Uterus (tissue), 4 donors: ENCODE results near the gene RAET1L. TPM values are rescaled to one million over a fixed set of nuclear protein-coding genes. Genes with fewer than 3 reads are reported as not detected.
"Not testable (repeated sequence)": the region's sequence is repeated elsewhere in the genome, so short reads cannot be mapped to it uniquely, and the experiment has no call there.

ENCODE experiments used
- DNase-seq, 2 donors: peaks; one replicate each; pipeline ENCODE4 v3.0.0-alpha.2; 2019 to 2020
- H3K27ac ChIP-seq, 2 donors: fragments of 200-600 bp; sonication (generic); 1 replicate in 1 of 2; 2 replicates in 1 of 2; pipeline ENCODE4 v1.5.1; 2016 to 2018
- H3K27me3 ChIP-seq, 2 donors: fragments of 200-600 bp; sonication (generic); one replicate each; pipeline ENCODE4 v1.5.1; 2018 to 2019; ENCODE audit warnings: control low read depth in 1 of 2
- H3K36me3 ChIP-seq, 2 donors: fragments of 200-600 bp; sonication (generic); one replicate each; pipeline ENCODE4 v1.5.1; 2019; ENCODE audit warnings: control low read depth in 1 of 2
- H3K4me1 ChIP-seq, 2 donors: fragments of 200-600 bp; sonication (generic); one replicate each; pipeline ENCODE4 v1.5.1; 2018 to 2019; ENCODE audit warnings: control low read depth in 1 of 2
- H3K4me3 ChIP-seq, 2 donors: fragments of 200-600 bp; sonication (generic); 1 replicate in 1 of 2; 2 replicates in 1 of 2; pipeline ENCODE4 v1.5.1; 2018 to 2019; ENCODE audit warnings: mild to moderate bottlenecking in 1 of 2
- H3K9me3 ChIP-seq, 2 donors: fragments of 200-600 bp; sonication (generic); one replicate each; pipeline ENCODE4 v1.5.1; 2019; ENCODE audit warnings: control low read depth in 1 of 2
- POLR2A ChIP-seq, 2 donors: fragments of 450-650 bp; IDR thresholded peaks; one replicate each; pipeline ENCODE4 v1.6.1; 2016; ENCODE audit warnings: antibody characterized with exemption in 2 of 2, mild to moderate bottlenecking in 1 of 2, moderate library complexity in 1 of 2
- intact Hi-C: fragments of 100-400 bp; cut with DNase I; formaldehyde crosslinking; loops from one replicate; pipeline ENCODE4 v1.15.1; 2023; ENCODE audit warnings: low total_unique reads
- total RNA-seq, 4 donors: library from RNA; depleted of rRNA in 3 of 4; stranded (reverse); fragments of >200 nt in 3 of 4; gene quantifications; one replicate each; pipeline versions ENCODE4 v1.1.0 to v1.2.4, GENCODE V29; 2014 to 2023
- TF ChIP-seq, protein P1 (sequence below), 4 experiments: fragments of 200-600 bp in 2 of 4; fragments of 450-650 bp in 2 of 4; sonication (generic) in 2 of 4; IDR thresholded peaks; one replicate each; pipeline ENCODE4 v1.5.1; 2016 to 2019; ENCODE audit warnings: antibody characterized with exemption in 4 of 4, mild to moderate bottlenecking in 2 of 4, moderate library complexity in 1 of 4
- donor health status: DM: yes; HTN: yes; CAD: no.

The RAET1L gene
- total RNA-seq, result not detected

DNA sequence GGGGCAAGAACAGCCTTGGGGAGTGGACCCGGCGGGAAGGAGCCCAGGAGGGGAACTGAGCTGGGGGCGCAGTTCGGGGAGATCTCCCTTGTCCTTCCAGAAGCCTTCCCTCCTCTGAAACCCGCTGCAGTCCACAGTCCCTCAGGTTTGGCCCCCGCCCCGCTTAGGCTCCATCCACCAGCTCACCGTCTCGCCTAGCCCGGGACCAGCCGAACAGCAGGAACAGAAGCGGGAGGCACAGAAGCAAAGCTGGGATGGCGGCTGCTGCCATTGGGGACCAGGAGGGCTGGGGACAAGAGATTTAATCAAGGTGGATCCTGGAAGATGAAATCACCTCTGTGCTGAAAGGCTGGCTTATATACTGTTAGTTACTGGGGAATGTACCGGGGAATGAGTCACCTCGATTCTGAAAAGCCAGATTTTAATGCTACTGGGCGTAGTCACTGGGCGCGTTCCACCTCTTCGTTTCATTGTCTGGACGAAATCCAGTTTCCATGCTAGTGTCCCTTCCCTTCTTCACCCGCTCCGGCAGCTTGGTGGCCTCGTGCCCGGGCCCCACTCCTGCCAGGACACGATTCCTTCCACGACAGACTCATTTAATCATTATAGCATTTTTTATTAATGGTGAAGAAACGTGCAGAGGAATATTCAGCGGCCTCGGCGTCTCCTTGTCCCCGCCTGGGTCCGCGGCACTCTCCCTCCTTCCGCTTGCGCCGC, at the start of gene RAET1L:
TSS of gene RAET1L (minus strand) at position 332 of the 717 bp plus-strand sequence. CDS start at position 271, 61 bp downstream.
- Histone ChIP-seq H3K36me3 (no peaks in the 10 kb centered on the region), H3K4me3 (peak within 1 kb of the TSS in 1 of 2 donors; percentile 17), H3K4me1 (peaks cover 0 to 6% of the 10 kb centered on the region in 2 donors), H3K27me3 (peaks cover 0 to 7% of the 10 kb centered on the region in 2 donors), H3K27ac (no peak within 1 kb of the TSS), H3K9me3 (no peaks in the 10 kb centered on the region)
- TF ChIP-seq, protein P1, sequence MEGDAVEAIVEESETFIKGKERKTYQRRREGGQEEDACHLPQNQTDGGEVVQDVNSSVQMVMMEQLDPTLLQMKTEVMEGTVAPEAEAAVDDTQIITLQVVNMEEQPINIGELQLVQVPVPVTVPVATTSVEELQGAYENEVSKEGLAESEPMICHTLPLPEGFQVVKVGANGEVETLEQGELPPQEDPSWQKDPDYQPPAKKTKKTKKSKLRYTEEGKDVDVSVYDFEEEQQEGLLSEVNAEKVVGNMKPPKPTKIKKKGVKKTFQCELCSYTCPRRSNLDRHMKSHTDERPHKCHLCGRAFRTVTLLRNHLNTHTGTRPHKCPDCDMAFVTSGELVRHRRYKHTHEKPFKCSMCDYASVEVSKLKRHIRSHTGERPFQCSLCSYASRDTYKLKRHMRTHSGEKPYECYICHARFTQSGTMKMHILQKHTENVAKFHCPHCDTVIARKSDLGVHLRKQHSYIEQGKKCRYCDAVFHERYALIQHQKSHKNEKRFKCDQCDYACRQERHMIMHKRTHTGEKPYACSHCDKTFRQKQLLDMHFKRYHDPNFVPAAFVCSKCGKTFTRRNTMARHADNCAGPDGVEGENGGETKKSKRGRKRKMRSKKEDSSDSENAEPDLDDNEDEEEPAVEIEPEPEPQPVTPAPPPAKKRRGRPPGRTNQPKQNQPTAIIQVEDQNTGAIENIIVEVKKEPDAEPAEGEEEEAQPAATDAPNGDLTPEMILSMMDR (IDR thresholded peaks at IDR 0.05), result no peak
- TF ChIP-seq POLR2A (IDR thresholded peaks at IDR 0.05), result no peak
- DNase-seq, result peak in 1 of 2 donors; percentile 35
- intact Hi-C loops, result no loop called here

- intact Hi-C loops, result no loop called here
These were observed 49.7 kb upstream of the RAET1L start for GRCh38 chr6:150075034-150075421.

GRCh38 chr6:150074396-150075033, 49.2 kb upstream of the RAET1L start:
- H3K9me3 ChIP-seq, H3K27me3 ChIP-seq, H3K4me1 ChIP-seq, H3K4me3 ChIP-seq, H3K27ac ChIP-seq, H3K36me3 ChIP-seq, intact Hi-C loops, DNase-seq: not testable (repeated sequence)

More at GRCh38 chr6:150075034-150075421, 49.7 kb upstream of the RAET1L start:
- Histone ChIP-seq H3K27ac (no peak overlapping the region), H3K4me3 (no peak overlapping the region), H3K9me3 (no peaks in the 10 kb centered on the region), H3K27me3 (no peaks in the 10 kb centered on the region), H3K4me1 (no peaks in the 10 kb centered on the region), H3K36me3 (no peaks in the 10 kb centered on the region)
- TF ChIP-seq, protein P1 (IDR thresholded peaks at IDR 0.05), result no peak
- no peak for TF ChIP-seq POLR2A (IDR thresholded peaks at IDR 0.05)
- DNase-seq, result no peak

DNA sequence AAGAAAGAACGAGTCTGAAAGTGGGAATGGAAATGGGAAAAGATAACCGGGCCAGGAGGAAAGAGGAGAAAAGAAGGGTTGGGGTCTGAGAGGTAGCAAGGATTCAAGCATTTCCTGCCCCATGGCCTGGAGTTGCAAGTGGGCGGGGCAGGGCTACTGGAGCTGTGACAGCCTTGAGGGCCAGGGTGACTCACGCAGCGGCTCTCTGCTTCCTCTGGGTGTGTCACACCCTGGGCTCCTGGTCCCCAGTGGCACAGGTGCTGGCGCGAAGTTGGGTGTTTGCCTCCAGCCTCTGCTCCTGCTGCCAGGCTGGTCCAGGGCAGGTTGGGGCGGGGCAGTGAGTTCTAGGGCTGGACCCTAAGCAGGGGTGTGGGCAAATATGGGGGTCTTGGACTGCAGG, 46.9 kb upstream of the RAET1L start:
- DNase-seq, result no peak
- H3K27ac ChIP-seq, result no peak overlapping the region
- no peaks in the 10 kb centered on the region for H3K27me3 ChIP-seq
- no peak overlapping the region for H3K4me3 ChIP-seq
- intact Hi-C loops, result no loop called here
- no peaks in the 10 kb centered on the region for H3K4me1 ChIP-seq
- H3K36me3 ChIP-seq, result no peaks in the 10 kb centered on the region
- TF ChIP-seq, protein P1 (IDR thresholded peaks at IDR 0.05), result no peak
- TF ChIP-seq POLR2A (IDR thresholded peaks at IDR 0.05), result no peak
- H3K9me3 ChIP-seq, result no peaks in the 10 kb centered on the region

DNA sequence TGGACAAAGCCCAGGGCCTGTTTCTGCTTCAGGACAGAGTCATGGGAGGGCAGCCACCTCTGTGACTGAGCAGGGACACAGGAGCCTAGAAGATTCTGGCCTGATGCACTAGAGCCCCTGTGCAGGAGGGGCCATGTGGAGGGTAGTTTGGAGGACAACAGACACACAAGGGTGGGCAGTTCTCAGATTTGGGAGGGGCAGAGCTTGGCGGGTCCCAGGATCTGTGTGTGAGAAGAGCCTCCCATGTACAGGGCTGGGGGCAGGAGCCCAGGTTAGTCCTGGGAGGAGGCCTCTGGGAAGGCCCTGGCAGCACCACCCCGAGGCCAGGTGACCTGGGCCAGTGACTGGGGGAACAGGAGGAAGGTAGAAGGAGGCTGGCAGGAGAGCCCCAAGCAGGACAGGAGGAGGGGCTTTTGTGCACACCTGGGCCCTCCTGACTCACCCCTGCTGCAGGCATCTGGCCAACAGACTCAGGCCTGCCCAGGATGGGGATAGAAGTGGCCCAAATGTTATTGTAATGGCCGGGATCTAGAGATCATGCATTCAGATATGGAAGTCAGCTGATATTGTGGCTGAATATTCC, 45.0 kb upstream of the RAET1L start:
- Histone ChIP-seq H3K4me3 (no peak overlapping the region), H3K9me3 (no peaks in the 10 kb centered on the region), H3K27ac (no peak overlapping the region), H3K36me3 (no peaks in the 10 kb centered on the region), H3K27me3 (no peaks in the 10 kb centered on the region), H3K4me1 (no peaks in the 10 kb centered on the region)
- intact Hi-C loops, result no loop called here
- no peak for TF ChIP-seq POLR2A (IDR thresholded peaks at IDR 0.05)
- no peak for DNase-seq

DNA sequence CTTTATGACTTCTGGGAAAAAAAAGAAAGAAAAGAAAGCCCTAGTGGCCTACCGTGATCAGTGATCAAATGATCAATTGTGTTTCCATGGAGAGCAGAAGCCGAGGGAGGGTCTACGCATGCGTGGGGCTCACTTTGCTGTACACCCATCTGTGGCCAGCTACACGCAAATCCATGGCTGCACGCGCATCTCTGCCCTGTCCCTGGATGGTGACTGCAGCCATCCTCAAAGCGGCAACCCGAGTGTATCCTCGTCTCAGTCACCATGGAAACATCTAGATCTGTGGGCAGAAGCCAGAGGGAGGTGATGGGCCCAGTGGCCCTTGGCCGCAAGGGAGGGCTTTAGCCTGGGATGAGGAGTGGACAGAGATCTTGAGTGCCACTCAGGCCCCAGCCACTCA, 44.4 kb upstream of the RAET1L start:
- no peaks in the 10 kb centered on the region for H3K27me3 ChIP-seq
- intact Hi-C loops, result no loop called here
- H3K27ac ChIP-seq, result no peak overlapping the region
- H3K36me3 ChIP-seq, result no peaks in the 10 kb centered on the region
- no peak for TF ChIP-seq POLR2A (IDR thresholded peaks at IDR 0.05)
- TF ChIP-seq, protein P1 (IDR thresholded peaks at IDR 0.05), result no peak
- no peak for DNase-seq
- no peak overlapping the region for H3K4me3 ChIP-seq
- no peaks in the 10 kb centered on the region for H3K9me3 ChIP-seq
- no peaks in the 10 kb centered on the region for H3K4me1 ChIP-seq
